Loucy (cell line): ENCODE results near the gene MB.

ENCODE experiments used
- EZH2phosphoT487 ChIP-seq: fragments of 200-600 bp; IDR thresholded peaks from 2 replicates; pipeline ENCODE4 v1.6.1; 2018; ENCODE audit warnings: antibody characterized with exemption, mild to moderate bottlenecking, moderate library complexity, borderline replicate concordance
- TF ChIP-seq, protein P1 (sequence below): fragments of 200-600 bp; sonication (generic); conservative IDR thresholded peaks from 2 replicates; pipeline ENCODE4 v1.5.1; 2014; ENCODE audit warnings: mild to moderate bottlenecking, antibody characterized with exemption, low read length

DNA sequence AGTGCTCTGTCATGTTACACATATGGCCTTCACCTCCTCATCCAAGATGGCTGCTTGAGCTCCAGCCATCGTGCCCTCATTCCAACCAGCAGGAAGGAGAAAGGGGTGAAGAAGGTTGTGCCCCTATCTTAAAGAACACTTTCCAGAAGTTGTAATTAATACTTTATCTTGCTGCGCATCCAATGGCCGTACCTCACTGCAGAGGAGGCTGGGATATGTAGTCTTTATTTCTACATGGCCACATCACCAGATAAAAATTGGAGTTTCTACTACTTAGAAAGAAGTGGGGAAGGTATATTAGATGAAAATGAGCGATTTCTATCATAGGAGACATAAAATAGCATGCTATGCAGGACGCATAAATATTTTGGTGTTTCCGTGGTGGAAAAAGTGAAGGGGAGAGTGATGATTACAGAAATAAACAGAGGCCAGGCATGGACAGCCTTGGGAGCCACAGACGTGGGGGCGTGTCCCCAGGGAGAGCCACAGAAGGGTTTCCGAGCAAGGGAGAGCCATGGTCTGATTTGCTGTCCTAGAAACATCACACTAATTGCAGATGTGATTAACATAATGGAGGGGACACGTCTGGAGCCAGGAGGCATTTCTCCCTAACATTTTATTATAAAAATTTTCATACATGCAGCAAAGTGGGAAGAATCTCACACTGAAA is 8.8 kb upstream of the MB start:
- TF ChIP-seq EZH2phosphoT487 = no peak
- TF ChIP-seq, protein P1, sequence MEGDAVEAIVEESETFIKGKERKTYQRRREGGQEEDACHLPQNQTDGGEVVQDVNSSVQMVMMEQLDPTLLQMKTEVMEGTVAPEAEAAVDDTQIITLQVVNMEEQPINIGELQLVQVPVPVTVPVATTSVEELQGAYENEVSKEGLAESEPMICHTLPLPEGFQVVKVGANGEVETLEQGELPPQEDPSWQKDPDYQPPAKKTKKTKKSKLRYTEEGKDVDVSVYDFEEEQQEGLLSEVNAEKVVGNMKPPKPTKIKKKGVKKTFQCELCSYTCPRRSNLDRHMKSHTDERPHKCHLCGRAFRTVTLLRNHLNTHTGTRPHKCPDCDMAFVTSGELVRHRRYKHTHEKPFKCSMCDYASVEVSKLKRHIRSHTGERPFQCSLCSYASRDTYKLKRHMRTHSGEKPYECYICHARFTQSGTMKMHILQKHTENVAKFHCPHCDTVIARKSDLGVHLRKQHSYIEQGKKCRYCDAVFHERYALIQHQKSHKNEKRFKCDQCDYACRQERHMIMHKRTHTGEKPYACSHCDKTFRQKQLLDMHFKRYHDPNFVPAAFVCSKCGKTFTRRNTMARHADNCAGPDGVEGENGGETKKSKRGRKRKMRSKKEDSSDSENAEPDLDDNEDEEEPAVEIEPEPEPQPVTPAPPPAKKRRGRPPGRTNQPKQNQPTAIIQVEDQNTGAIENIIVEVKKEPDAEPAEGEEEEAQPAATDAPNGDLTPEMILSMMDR = no peak
